ENCODE results near the gene MICALL1.

DNA sequence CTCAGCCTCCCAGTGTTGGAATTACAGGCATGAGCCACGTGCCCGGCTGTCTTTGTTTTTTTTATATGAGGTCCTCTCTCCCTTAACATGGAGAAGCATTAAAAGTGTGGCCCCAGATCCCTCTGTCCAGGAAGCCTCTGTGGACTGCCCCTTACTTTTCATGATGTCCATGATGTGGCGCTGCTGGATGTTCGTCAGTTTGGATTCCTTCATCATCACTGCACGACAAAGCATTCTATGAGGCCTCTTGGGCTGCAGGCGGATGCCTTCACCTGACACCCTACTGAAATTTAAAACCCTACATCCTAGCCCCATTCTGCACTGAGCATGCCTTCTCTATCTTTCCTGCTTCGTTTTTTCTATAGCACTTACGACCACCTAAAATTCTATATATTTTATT is 45.2 kb downstream of the MICALL1 start:
- no peak for TF ChIP-seq ZNF8 (CRISPR knock-in tag; IDR thresholded peaks at IDR 0.05)
- TF ChIP-seq ZC3H10 (CRISPR knock-in tag; IDR thresholded peaks at IDR 0.05) = no peak
- no peak for TF ChIP-seq ZNF70 (CRISPR knock-in tag; IDR thresholded peaks at IDR 0.05)
- TF ChIP-seq, protein P1, sequence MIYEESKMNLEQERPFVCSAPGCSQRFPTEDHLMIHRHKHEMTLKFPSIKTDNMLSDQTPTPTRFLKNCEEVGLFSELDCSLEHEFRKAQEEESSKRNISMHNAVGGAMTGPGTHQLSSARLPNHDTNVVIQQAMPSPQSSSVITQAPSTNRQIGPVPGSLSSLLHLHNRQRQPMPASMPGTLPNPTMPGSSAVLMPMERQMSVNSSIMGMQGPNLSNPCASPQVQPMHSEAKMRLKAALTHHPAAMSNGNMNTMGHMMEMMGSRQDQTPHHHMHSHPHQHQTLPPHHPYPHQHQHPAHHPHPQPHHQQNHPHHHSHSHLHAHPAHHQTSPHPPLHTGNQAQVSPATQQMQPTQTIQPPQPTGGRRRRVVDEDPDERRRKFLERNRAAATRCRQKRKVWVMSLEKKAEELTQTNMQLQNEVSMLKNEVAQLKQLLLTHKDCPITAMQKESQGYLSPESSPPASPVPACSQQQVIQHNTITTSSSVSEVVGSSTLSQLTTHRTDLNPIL (CRISPR knock-in tag; IDR thresholded peaks at IDR 0.05; ENCODE audit: low read depth) = no peak
- TF ChIP-seq, protein P2, sequence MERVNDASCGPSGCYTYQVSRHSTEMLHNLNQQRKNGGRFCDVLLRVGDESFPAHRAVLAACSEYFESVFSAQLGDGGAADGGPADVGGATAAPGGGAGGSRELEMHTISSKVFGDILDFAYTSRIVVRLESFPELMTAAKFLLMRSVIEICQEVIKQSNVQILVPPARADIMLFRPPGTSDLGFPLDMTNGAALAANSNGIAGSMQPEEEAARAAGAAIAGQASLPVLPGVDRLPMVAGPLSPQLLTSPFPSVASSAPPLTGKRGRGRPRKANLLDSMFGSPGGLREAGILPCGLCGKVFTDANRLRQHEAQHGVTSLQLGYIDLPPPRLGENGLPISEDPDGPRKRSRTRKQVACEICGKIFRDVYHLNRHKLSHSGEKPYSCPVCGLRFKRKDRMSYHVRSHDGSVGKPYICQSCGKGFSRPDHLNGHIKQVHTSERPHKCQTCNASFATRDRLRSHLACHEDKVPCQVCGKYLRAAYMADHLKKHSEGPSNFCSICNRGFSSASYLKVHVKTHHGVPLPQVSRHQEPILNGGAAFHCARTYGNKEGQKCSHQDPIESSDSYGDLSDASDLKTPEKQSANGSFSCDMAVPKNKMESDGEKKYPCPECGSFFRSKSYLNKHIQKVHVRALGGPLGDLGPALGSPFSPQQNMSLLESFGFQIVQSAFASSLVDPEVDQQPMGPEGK (CRISPR knock-in tag; IDR thresholded peaks at IDR 0.05; ENCODE audit: borderline replicate concordance) = no peak
- TF ChIP-seq TOX (CRISPR knock-in tag; IDR thresholded peaks at IDR 0.05; ENCODE audit: borderline replicate concordance) = no peak
- TF ChIP-seq CSDC2 (CRISPR knock-in tag; IDR thresholded peaks at IDR 0.05) = no peak
- no peak for TF ChIP-seq ZFP30 (CRISPR knock-in tag; IDR thresholded peaks at IDR 0.05)
- no peak for TF ChIP-seq ZFP3 (CRISPR knock-in tag; IDR thresholded peaks at IDR 0.05)
- no peak for TF ChIP-seq GLIS3 (CRISPR knock-in tag; IDR thresholded peaks at IDR 0.05)
- no peak for TF ChIP-seq OSR1 (CRISPR knock-in tag; IDR thresholded peaks at IDR 0.05)
- no peak for TF ChIP-seq ARNTL (CRISPR knock-in tag; IDR thresholded peaks at IDR 0.05; ENCODE audit: borderline replicate concordance, low read depth)
- no peak for TF ChIP-seq SNAI2 (CRISPR knock-in tag; IDR thresholded peaks at IDR 0.05)
- TF ChIP-seq RARB (CRISPR knock-in tag; IDR thresholded peaks at IDR 0.05) = no peak

Data from SK-N-SH treated with all-trans-retinoic acid at 6 μM for 48 hours (cell line).